Chondrocyte (in vitro differentiated cells): ENCODE results near the gene SNX9. TPM values are rescaled to one million over a fixed set of nuclear protein-coding genes. Genes with fewer than 3 reads are reported as not detected.
"Not testable (repeated sequence)": the region's sequence is repeated elsewhere in the genome, so short reads cannot be mapped to it uniquely, and the experiment has no call there.

Experiments
- DNase-seq: peaks from one replicate; pipeline ENCODE4 v3.0.0; 2021; ENCODE audit warnings: mixed read lengths, low spot score
- H3K27ac Mint-ChIP-seq: one replicate; pipeline ENCODE4 v1.8.0; 2021; ENCODE audit warnings: mild to moderate bottlenecking, moderate library complexity, mixed read lengths; ENCODE audit not compliant: unreplicated experiment
- H3K27me3 Mint-ChIP-seq: 2 replicates; pipeline ENCODE4 v1.8.0; 2021; ENCODE audit warnings: low read depth, mixed read lengths
- H3K36me3 Mint-ChIP-seq: 2 replicates; pipeline ENCODE4 v1.8.0; 2021; ENCODE audit warnings: low read depth, mixed read lengths
- H3K4me1 Mint-ChIP-seq: 2 replicates; pipeline ENCODE4 v1.8.0; 2021; ENCODE audit warnings: low read depth, mild to moderate bottlenecking, mixed read lengths
- H3K4me3 Mint-ChIP-seq: one replicate; pipeline ENCODE4 v1.8.0; 2021; ENCODE audit warnings: mild to moderate bottlenecking, moderate library complexity, mixed read lengths; ENCODE audit not compliant: unreplicated experiment
- H3K9me3 Mint-ChIP-seq: 2 replicates; pipeline ENCODE4 v1.8.0; 2021; ENCODE audit warnings: low read depth, mixed read lengths
- total RNA-seq: library from RNA; stranded (reverse); gene quantifications from 3 replicates; pipeline ENCODE4 v1.2.1, GENCODE V29; 2021
- TF ChIP-seq, protein P1 (sequence below): fragments of 200-600 bp; sonication (generic); IDR thresholded peaks from 2 replicates; pipeline ENCODE4 v1.5.0; 2021; ENCODE audit warnings: antibody characterized with exemption, mild to moderate bottlenecking, moderate library complexity

The SNX9 gene
- total RNA-seq, 1 donor from 2014 or later = 43.9 TPM

- no peak overlapping the region for H3K27ac Mint-ChIP-seq
- H3K27me3 Mint-ChIP-seq = peaks cover 4% of the 10 kb centered on the region
- H3K4me1 Mint-ChIP-seq = peaks cover 26% of the 10 kb centered on the region
- TF ChIP-seq, protein P1, sequence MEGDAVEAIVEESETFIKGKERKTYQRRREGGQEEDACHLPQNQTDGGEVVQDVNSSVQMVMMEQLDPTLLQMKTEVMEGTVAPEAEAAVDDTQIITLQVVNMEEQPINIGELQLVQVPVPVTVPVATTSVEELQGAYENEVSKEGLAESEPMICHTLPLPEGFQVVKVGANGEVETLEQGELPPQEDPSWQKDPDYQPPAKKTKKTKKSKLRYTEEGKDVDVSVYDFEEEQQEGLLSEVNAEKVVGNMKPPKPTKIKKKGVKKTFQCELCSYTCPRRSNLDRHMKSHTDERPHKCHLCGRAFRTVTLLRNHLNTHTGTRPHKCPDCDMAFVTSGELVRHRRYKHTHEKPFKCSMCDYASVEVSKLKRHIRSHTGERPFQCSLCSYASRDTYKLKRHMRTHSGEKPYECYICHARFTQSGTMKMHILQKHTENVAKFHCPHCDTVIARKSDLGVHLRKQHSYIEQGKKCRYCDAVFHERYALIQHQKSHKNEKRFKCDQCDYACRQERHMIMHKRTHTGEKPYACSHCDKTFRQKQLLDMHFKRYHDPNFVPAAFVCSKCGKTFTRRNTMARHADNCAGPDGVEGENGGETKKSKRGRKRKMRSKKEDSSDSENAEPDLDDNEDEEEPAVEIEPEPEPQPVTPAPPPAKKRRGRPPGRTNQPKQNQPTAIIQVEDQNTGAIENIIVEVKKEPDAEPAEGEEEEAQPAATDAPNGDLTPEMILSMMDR = no peak
- H3K9me3 Mint-ChIP-seq = peaks cover 4% of the 10 kb centered on the region
- peaks cover 1% of the 10 kb centered on the region for H3K36me3 Mint-ChIP-seq
- no peak overlapping the region for H3K4me3 Mint-ChIP-seq
- DNase-seq = no peak
Observed at GRCh38 chr6:157967486-157967885, 144.4 kb downstream of the SNX9 start.

- H3K4me1 Mint-ChIP-seq = peaks cover 15% of the 10 kb centered on the region
- H3K4me3 Mint-ChIP-seq, H3K27ac Mint-ChIP-seq, H3K27me3 Mint-ChIP-seq, H3K9me3 Mint-ChIP-seq, H3K36me3 Mint-ChIP-seq, DNase-seq: not testable (repeated sequence)
Observed at GRCh38 chr6:157972177-157972576, 149.1 kb downstream of the SNX9 start.

- H3K27ac Mint-ChIP-seq = no peak overlapping the region
Observed at GRCh38 chr6:157974341-157974894, 151.4 kb downstream of the SNX9 start.

GRCh38 chr6:157974967-157975366 lies 151.9 kb downstream of the SNX9 start:
- H3K36me3 Mint-ChIP-seq = no peaks in the 10 kb centered on the region
- no peaks in the 10 kb centered on the region for H3K9me3 Mint-ChIP-seq
- no peak overlapping the region for H3K4me3 Mint-ChIP-seq
- H3K27ac Mint-ChIP-seq = no peak overlapping the region
- DNase-seq = no peak
- peaks cover 4% of the 10 kb centered on the region for H3K27me3 Mint-ChIP-seq
- H3K4me1 Mint-ChIP-seq = peaks cover 9% of the 10 kb centered on the region
- TF ChIP-seq, protein P1 = no peak

More at GRCh38 chr6:157974341-157974894, 151.4 kb downstream of the SNX9 start:
- TF ChIP-seq, protein P1 = no peak
- no peaks in the 10 kb centered on the region for H3K9me3 Mint-ChIP-seq
- H3K4me1 Mint-ChIP-seq = peaks cover 9% of the 10 kb centered on the region
- peaks cover 4% of the 10 kb centered on the region for H3K27me3 Mint-ChIP-seq
- no peak for DNase-seq
- no peak overlapping the region for H3K4me3 Mint-ChIP-seq
- no peaks in the 10 kb centered on the region for H3K36me3 Mint-ChIP-seq

DNA sequence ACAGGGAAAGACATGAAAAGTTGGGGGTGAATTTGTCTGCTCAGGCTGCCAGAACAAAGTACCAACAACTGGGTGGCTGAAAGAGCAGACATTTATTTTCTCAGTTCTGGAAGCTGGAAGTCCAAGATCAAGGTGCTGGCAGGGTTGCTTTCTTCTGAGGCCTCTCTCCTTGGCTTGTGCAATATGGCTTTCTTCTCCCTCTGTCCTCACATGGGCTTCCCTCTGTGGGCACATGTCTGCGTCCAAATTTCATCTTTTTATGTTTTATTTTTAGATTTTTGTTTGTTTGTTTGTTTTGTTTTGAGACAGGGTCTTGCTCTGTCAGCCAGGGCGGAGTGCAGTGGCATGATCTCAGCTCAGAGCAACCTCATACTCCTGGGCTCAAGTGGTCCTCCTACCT lies 152.4 kb downstream of the SNX9 start:
- Mint-ChIP-seq H3K27me3 (peaks cover 4% of the 10 kb centered on the region), H3K4me3 (no peak overlapping the region), H3K9me3 (no peaks in the 10 kb centered on the region), H3K36me3 (no peaks in the 10 kb centered on the region), H3K27ac (no peak overlapping the region), H3K4me1 (peaks cover 9% of the 10 kb centered on the region)
- TF ChIP-seq, protein P1 = no peak
- DNase-seq = no peak
